ENCODE data around the gene SEC16B.

SEC16B gene

DNA sequence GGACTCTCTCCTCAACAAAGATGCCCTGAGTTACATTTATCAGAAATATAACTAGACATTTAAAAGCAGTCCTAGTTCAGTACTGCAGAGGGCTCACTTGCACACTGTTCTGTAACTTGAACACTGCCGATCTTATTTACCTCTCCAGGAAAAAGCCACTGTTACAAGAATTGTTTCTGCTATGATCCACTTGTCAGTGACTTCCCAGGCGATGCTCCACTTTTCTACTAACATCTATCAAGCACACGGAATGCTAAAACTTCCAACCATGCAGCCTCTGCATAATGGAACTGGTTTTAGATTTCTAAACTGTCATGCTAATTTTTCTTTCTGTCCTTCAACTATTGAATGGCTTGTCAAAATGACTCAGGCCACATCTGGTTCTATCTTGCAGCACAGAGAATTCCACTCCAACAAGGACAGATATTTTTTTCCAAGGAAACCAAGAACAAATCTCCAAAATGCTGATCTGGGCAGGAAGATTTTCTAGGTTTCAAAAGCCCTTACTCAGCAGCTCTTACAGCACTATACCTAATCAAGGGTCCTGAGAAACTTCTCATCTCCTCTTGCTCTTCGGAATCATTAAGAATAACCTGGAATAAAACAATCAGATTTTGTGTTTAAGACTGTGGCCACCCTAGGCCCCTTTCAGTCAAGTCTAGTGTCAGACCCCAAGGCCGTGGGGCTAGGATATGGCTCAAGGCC is 9.9 kb downstream of the SEC16B start:
- peaks cover 20 to 57% of the 10 kb centered on the region in 2 donors for H3K36me3 ChIP-seq (ENCODE audit: control insufficient read depth in 1 of 2, insufficient read depth in 2 of 2, low read length in 2 of 2)
- no peak overlapping the region for H3K4me3 ChIP-seq (ENCODE audit: low read depth in 1 of 2, low read length in 2 of 2)
- no peak overlapping the region for H3K27ac ChIP-seq (ENCODE audit: low read depth, low read length)

GRCh38 chr1:177958092-177958491 is 11.8 kb downstream of the SEC16B start:
- Histone ChIP-seq H3K27me3 (ENCODE audit: control insufficient read depth in 1 of 2, insufficient read depth in 2 of 2, low read length in 2 of 2) (no peaks in the 10 kb centered on the region), H3K36me3 (ENCODE audit: control insufficient read depth in 1 of 2, insufficient read depth in 2 of 2, low read length in 2 of 2) (peaks cover 18 to 59% of the 10 kb centered on the region in 2 donors), H3K4me3 (ENCODE audit: low read depth in 1 of 2, low read length in 2 of 2) (no peak overlapping the region), H3K27ac (ENCODE audit: low read depth, low read length) (no peak overlapping the region), H3K4me1 (ENCODE audit: control insufficient read depth in 1 of 2, insufficient read depth in 2 of 2, low read length in 2 of 2) (no peaks in the 10 kb centered on the region), H3K9ac (ENCODE audit: low read depth in 1 of 2, low read length in 2 of 2) (no peak overlapping the region), H3K9me3 (ENCODE audit: control insufficient read depth in 1 of 2, low read length in 2 of 2) (no peaks in the 10 kb centered on the region)

More for the DNA sequence above, 9.9 kb downstream of the SEC16B start:
- H3K27me3 ChIP-seq (ENCODE audit: control insufficient read depth in 1 of 2, insufficient read depth in 2 of 2, low read length in 2 of 2) = no peaks in the 10 kb centered on the region
- H3K4me1 ChIP-seq (ENCODE audit: control insufficient read depth in 1 of 2, insufficient read depth in 2 of 2, low read length in 2 of 2) = no peaks in the 10 kb centered on the region
- no peak overlapping the region for H3K9ac ChIP-seq (ENCODE audit: low read depth in 1 of 2, low read length in 2 of 2)
- H3K9me3 ChIP-seq (ENCODE audit: control insufficient read depth in 1 of 2, low read length in 2 of 2) = no peaks in the 10 kb centered on the region

GRCh38 chr1:177954076-177954475 is 15.8 kb downstream of the SEC16B start:
- Histone ChIP-seq H3K27ac (ENCODE audit: low read depth, low read length) (no peak overlapping the region), H3K27me3 (ENCODE audit: control insufficient read depth in 1 of 2, insufficient read depth in 2 of 2, low read length in 2 of 2) (no peaks in the 10 kb centered on the region), H3K36me3 (ENCODE audit: control insufficient read depth in 1 of 2, insufficient read depth in 2 of 2, low read length in 2 of 2) (peaks cover 14 to 42% of the 10 kb centered on the region in 2 donors), H3K4me3 (ENCODE audit: low read depth in 1 of 2, low read length in 2 of 2) (no peak overlapping the region), H3K4me1 (ENCODE audit: control insufficient read depth in 1 of 2, insufficient read depth in 2 of 2, low read length in 2 of 2) (no peaks in the 10 kb centered on the region), H3K9me3 (ENCODE audit: control insufficient read depth in 1 of 2, low read length in 2 of 2) (no peaks in the 10 kb centered on the region), H3K9ac (ENCODE audit: low read depth in 1 of 2, low read length in 2 of 2) (no peak overlapping the region)

DNA sequence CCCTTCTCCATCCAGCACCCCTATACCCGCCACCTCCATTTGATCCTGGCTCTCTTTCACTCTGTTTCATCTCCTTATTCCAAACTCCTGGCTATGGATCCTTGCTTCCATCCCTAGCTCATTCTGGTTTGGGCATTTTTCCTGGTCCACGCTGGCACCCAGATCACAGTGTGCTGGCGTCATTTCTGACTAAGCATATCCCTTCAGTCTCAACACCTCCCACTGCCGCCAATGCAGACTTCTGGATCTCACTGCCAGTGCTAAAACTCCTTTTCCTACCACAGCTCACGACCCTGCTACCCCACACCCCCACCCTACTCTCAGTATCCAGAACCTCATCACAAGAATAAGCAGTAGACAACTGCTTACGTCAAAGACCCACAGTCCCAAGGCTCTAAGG is 16.3 kb downstream of the SEC16B start:
- H3K27me3 ChIP-seq (ENCODE audit: control insufficient read depth in 1 of 2, insufficient read depth in 2 of 2, low read length in 2 of 2) = no peaks in the 10 kb centered on the region

DNA sequence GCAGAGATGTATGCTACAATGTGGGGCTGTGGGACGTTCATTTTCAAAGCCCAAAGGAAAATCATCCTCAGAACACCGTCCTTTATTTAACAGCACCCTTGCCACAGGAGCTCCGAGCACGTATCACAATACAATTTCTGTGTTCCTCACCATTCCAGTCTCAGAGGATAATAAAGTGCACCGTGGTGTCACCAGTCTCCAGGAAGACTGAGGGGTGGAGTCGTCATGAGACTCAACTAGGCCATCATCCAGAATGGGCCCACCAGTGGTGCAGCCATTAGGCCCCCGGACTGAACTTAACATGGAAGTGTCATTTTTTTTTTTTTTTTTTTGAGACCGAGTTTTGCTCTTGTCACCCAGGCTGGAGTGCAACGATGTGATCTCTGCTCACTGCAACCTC is 17.2 kb downstream of the SEC16B start:
- Histone ChIP-seq H3K27ac (ENCODE audit: low read depth, low read length) (no peak overlapping the region), H3K4me3 (ENCODE audit: low read depth in 1 of 2, low read length in 2 of 2) (no peak overlapping the region), H3K36me3 (ENCODE audit: control insufficient read depth in 1 of 2, insufficient read depth in 2 of 2, low read length in 2 of 2) (peaks cover 7 to 33% of the 10 kb centered on the region in 2 donors), H3K9me3 (ENCODE audit: control insufficient read depth in 1 of 2, low read length in 2 of 2) (no peaks in the 10 kb centered on the region), H3K9ac (ENCODE audit: low read depth in 1 of 2, low read length in 2 of 2) (no peak overlapping the region), H3K27me3 (ENCODE audit: control insufficient read depth in 1 of 2, insufficient read depth in 2 of 2, low read length in 2 of 2) (no peaks in the 10 kb centered on the region), H3K4me1 (ENCODE audit: control insufficient read depth in 1 of 2, insufficient read depth in 2 of 2, low read length in 2 of 2) (no peaks in the 10 kb centered on the region)

More for the DNA sequence above, 16.3 kb downstream of the SEC16B start:
- no peaks in the 10 kb centered on the region for H3K4me1 ChIP-seq (ENCODE audit: control insufficient read depth in 1 of 2, insufficient read depth in 2 of 2, low read length in 2 of 2)
- no peak overlapping the region for H3K27ac ChIP-seq (ENCODE audit: low read depth, low read length)
- no peak overlapping the region for H3K4me3 ChIP-seq (ENCODE audit: low read depth in 1 of 2, low read length in 2 of 2)
- no peaks in the 10 kb centered on the region for H3K9me3 ChIP-seq (ENCODE audit: control insufficient read depth in 1 of 2, low read length in 2 of 2)
- peaks cover 11 to 38% of the 10 kb centered on the region in 2 donors for H3K36me3 ChIP-seq (ENCODE audit: control insufficient read depth in 1 of 2, insufficient read depth in 2 of 2, low read length in 2 of 2)
- no peak overlapping the region for H3K9ac ChIP-seq (ENCODE audit: low read depth in 1 of 2, low read length in 2 of 2)

- peaks cover 7 to 35% of the 10 kb centered on the region in 2 donors for H3K36me3 ChIP-seq (ENCODE audit: control insufficient read depth in 1 of 2, insufficient read depth in 2 of 2, low read length in 2 of 2)
- no peak overlapping the region for H3K27ac ChIP-seq (ENCODE audit: low read depth, low read length)
- no peak overlapping the region for H3K9ac ChIP-seq (ENCODE audit: low read depth in 1 of 2, low read length in 2 of 2)
- H3K9me3 ChIP-seq (ENCODE audit: control insufficient read depth in 1 of 2, low read length in 2 of 2) = no peaks in the 10 kb centered on the region
- H3K4me3 ChIP-seq (ENCODE audit: low read depth in 1 of 2, low read length in 2 of 2) = no peak overlapping the region
- H3K4me1 ChIP-seq (ENCODE audit: control insufficient read depth in 1 of 2, insufficient read depth in 2 of 2, low read length in 2 of 2) = no peaks in the 10 kb centered on the region
- H3K27me3 ChIP-seq (ENCODE audit: control insufficient read depth in 1 of 2, insufficient read depth in 2 of 2, low read length in 2 of 2) = no peaks in the 10 kb centered on the region
These were observed 17.6 kb downstream of the SEC16B start for GRCh38 chr1:177952249-177952648.

GRCh38 chr1:177950506-177950905 is 19.4 kb downstream of the SEC16B start:
- Histone ChIP-seq H3K4me1 (ENCODE audit: control insufficient read depth in 1 of 2, insufficient read depth in 2 of 2, low read length in 2 of 2) (no peaks in the 10 kb centered on the region), H3K36me3 (ENCODE audit: control insufficient read depth in 1 of 2, insufficient read depth in 2 of 2, low read length in 2 of 2) (peaks cover 17 to 49% of the 10 kb centered on the region in 2 donors), H3K9ac (ENCODE audit: low read depth in 1 of 2, low read length in 2 of 2) (no peak overlapping the region), H3K4me3 (ENCODE audit: low read depth in 1 of 2, low read length in 2 of 2) (no peak overlapping the region), H3K27ac (ENCODE audit: low read depth, low read length) (no peak overlapping the region), H3K27me3 (ENCODE audit: control insufficient read depth in 1 of 2, insufficient read depth in 2 of 2, low read length in 2 of 2) (no peaks in the 10 kb centered on the region), H3K9me3 (ENCODE audit: control insufficient read depth in 1 of 2, low read length in 2 of 2) (no peaks in the 10 kb centered on the region)

DNA sequence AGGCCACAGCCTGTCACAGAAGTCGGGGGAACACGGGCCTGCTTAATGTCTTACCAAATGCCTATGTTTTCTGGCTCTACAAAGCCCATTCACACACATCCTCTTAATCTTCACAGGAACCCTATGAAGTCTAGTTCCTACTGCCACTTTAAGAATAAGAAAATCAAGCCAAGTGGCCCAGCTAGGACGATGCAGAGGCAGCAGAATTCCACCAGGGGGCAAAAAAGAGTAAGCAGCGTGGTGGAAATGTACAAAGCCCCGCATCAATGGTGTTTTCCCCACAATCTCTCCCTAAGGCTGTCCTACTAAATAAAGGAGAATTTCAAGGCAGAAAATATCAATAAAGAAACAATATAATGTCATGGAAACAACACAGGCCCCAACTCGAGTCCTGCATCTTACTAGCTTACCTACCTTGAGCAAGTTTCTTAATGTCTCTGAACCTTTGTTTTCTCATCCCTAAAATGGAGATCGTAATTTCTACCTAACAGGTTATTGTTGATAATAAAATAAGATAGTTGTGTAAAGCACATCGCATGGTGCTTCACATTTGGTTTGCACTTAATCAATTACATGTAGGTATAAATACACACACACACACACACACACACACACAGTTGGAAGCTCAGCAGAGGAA is 21.4 kb downstream of the SEC16B start:
- Histone ChIP-seq H3K27ac (ENCODE audit: low read depth, low read length) (no peak overlapping the region), H3K4me1 (ENCODE audit: control insufficient read depth in 1 of 2, insufficient read depth in 2 of 2, low read length in 2 of 2) (no peaks in the 10 kb centered on the region), H3K9ac (ENCODE audit: low read depth in 1 of 2, low read length in 2 of 2) (no peak overlapping the region), H3K36me3 (ENCODE audit: control insufficient read depth in 1 of 2, insufficient read depth in 2 of 2, low read length in 2 of 2) (peaks cover 21 to 57% of the 10 kb centered on the region in 2 donors), H3K9me3 (ENCODE audit: control insufficient read depth in 1 of 2, low read length in 2 of 2) (no peaks in the 10 kb centered on the region), H3K27me3 (ENCODE audit: control insufficient read depth in 1 of 2, insufficient read depth in 2 of 2, low read length in 2 of 2) (no peaks in the 10 kb centered on the region), H3K4me3 (ENCODE audit: low read depth in 1 of 2, low read length in 2 of 2) (no peak overlapping the region)

GRCh38 chr1:177947623-177948022 is 22.2 kb downstream of the SEC16B start:
- Histone ChIP-seq H3K9me3 (ENCODE audit: control insufficient read depth in 1 of 2, low read length in 2 of 2) (no peaks in the 10 kb centered on the region), H3K4me3 (ENCODE audit: low read depth in 1 of 2, low read length in 2 of 2) (no peak overlapping the region), H3K36me3 (ENCODE audit: control insufficient read depth in 1 of 2, insufficient read depth in 2 of 2, low read length in 2 of 2) (peaks cover 21 to 60% of the 10 kb centered on the region in 2 donors), H3K27me3 (ENCODE audit: control insufficient read depth in 1 of 2, insufficient read depth in 2 of 2, low read length in 2 of 2) (no peaks in the 10 kb centered on the region), H3K4me1 (ENCODE audit: control insufficient read depth in 1 of 2, insufficient read depth in 2 of 2, low read length in 2 of 2) (no peaks in the 10 kb centered on the region), H3K9ac (ENCODE audit: low read depth in 1 of 2, low read length in 2 of 2) (no peak overlapping the region), H3K27ac (ENCODE audit: low read depth, low read length) (no peak overlapping the region)

DNA sequence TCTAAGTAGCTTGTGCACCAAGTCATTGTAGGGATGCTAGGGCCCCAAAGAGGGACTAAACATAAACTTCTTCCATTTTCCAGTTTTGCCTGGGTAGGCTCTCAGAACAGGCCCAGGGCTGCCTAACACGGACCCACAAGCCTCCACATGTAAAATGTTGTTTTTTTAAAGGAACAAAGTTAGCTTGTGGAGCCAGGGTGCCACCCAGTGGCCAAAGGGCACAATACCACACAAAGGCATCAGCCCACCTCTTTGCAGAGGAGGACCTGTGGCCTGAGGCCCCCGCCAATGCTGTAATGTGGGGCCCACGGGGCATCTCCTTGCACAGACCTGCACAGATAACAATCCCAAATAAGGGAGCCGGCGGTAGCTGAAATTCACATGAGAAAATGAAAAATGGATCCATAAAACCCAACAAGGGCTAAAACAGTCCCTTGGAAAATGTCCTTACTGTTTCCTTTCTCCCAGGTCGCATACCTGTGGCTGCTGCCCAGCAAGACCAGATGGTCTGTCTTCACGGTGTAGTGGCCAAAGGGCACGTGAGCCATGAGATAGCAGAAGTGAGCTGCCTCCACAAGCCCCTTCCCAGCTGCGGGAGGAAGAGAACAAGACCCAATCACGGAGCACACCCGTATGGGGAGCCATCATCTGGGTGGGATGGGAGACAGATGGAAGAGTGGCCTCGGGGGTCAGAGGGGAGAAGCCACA is 23.8 kb downstream of the SEC16B start:
- peaks cover 27 to 56% of the 10 kb centered on the region in 2 donors for H3K36me3 ChIP-seq (ENCODE audit: control insufficient read depth in 1 of 2, insufficient read depth in 2 of 2, low read length in 2 of 2)
- no peaks in the 10 kb centered on the region for H3K4me1 ChIP-seq (ENCODE audit: control insufficient read depth in 1 of 2, insufficient read depth in 2 of 2, low read length in 2 of 2)
- H3K27me3 ChIP-seq (ENCODE audit: control insufficient read depth in 1 of 2, insufficient read depth in 2 of 2, low read length in 2 of 2) = no peaks in the 10 kb centered on the region
- no peaks in the 10 kb centered on the region for H3K9me3 ChIP-seq (ENCODE audit: control insufficient read depth in 1 of 2, low read length in 2 of 2)
- H3K4me3 ChIP-seq (ENCODE audit: low read depth in 1 of 2, low read length in 2 of 2) = no peak overlapping the region
- H3K27ac ChIP-seq (ENCODE audit: low read depth, low read length) = no peak overlapping the region
- no peak overlapping the region for H3K9ac ChIP-seq (ENCODE audit: low read depth in 1 of 2, low read length in 2 of 2)
